Fibroblast of villous mesenchyme (primary cell): ENCODE results near the gene TMEM116. TPM values are rescaled to one million over a fixed set of nuclear protein-coding genes. Genes with fewer than 3 reads are reported as not detected.
A peak's percentile ranks its signal among the peaks of the same experiment; 100 is the strongest.
"Not testable (repeated sequence)": the region's sequence is repeated elsewhere in the genome, so short reads cannot be mapped to it uniquely, and the experiment has no call there.

Experiments
- DNase-seq: peaks from one replicate; pipeline ENCODE4 v3.0.0-alpha.2; 2010; ENCODE audit warnings: low read depth
- H3K4me3 ChIP-seq: 2 replicates; pipeline ENCODE4 v1.5.1; 2011; ENCODE audit warnings: low read depth, mild to moderate bottlenecking, low read length
- CTCF ChIP-seq: IDR thresholded peaks from 2 replicates; pipeline ENCODE4 v1.5.1; 2012; ENCODE audit warnings: low read depth, mild to moderate bottlenecking, low read length; ENCODE audit not compliant: insufficient read depth
- total RNA-seq: library from RNA; depleted of rRNA; stranded (reverse); fragments of >200 nt; gene quantifications from 2 replicates; pipeline ENCODE4 v1.2.3, GENCODE V29; 2012

Gene TMEM116
- total RNA-seq, 1 donor, result 7.3 TPM

- no peak for DNase-seq
- TF ChIP-seq CTCF, result no peak
- no peak overlapping the region for H3K4me3 ChIP-seq
These were observed 14.9 kb downstream of the TMEM116 start for GRCh38 chr12:111998015-111998414.

- TF ChIP-seq CTCF, result no peak
- DNase-seq, result no peak
- H3K4me3 ChIP-seq, result no peak overlapping the region
These were observed 15.7 kb downstream of the TMEM116 start for GRCh38 chr12:111997300-111997699.

GRCh38 chr12:111995782-111996480 is 17.0 kb downstream of the TMEM116 start:
- no peak for TF ChIP-seq CTCF
- DNase-seq, result no peak
- no peak overlapping the region for H3K4me3 ChIP-seq

- peak; percentile 86 for DNase-seq
- not testable (repeated sequence) for H3K4me3 ChIP-seq
These were observed 18.5 kb downstream of the TMEM116 start for GRCh38 chr12:111994211-111995111.

GRCh38 chr12:111993292-111994150 is 19.4 kb downstream of the TMEM116 start:
- no peak overlapping the region for H3K4me3 ChIP-seq
- TF ChIP-seq CTCF, result no peak
- no peak for DNase-seq

- no peak overlapping the region for H3K4me3 ChIP-seq
- no peak for DNase-seq
- TF ChIP-seq CTCF, result no peak
These were observed 20.5 kb downstream of the TMEM116 start for GRCh38 chr12:111992464-111992863.
